Natural killer cell (primary cell): Measurements from ENCODE around the gene FAM53B. TPM values are rescaled to one million over a fixed set of nuclear protein-coding genes. Genes with fewer than 3 reads are reported as not detected.
"Not testable (repeated sequence)": the region's sequence is repeated elsewhere in the genome, so short reads cannot be mapped to it uniquely, and the experiment has no call there.

ENCODE experiments used
- ATAC-seq, 3 donors: fragments of 150-1000 bp in 2 of 3; fragments of 200-7000 bp in 1 of 3; cut with Tn5 transposase; 1 replicate in 1 of 3; 2 replicates in 2 of 3; pipeline ENCODE4 v1.10.0; 2021; ENCODE audit warnings: mild to moderate bottlenecking in 2 of 3, moderate library complexity in 2 of 3
- DNase-seq, 2 donors: peaks; one replicate each; pipeline versions ENCODE4 v3.0.0 to v3.0.0-alpha.2; 2013 to 2021; ENCODE audit warnings: mixed read lengths in 1 of 2
- H3K27ac ChIP-seq: one replicate; pipeline ENCODE4 v1.5.1; 2013; ENCODE audit warnings: mild to moderate bottlenecking, low read length
- H3K27me3 ChIP-seq: one replicate; pipeline ENCODE4 v1.6.1; 2013; ENCODE audit warnings: low read length; ENCODE audit not compliant: control insufficient read depth, insufficient read depth
- H3K36me3 ChIP-seq: one replicate; pipeline ENCODE4 v1.6.1; 2013; ENCODE audit warnings: low read length; ENCODE audit not compliant: control insufficient read depth, insufficient read depth
- H3K4me1 ChIP-seq: one replicate; pipeline ENCODE4 v1.6.1; 2013; ENCODE audit warnings: low read length; ENCODE audit not compliant: control insufficient read depth, insufficient read depth
- H3K4me3 ChIP-seq: one replicate; pipeline ENCODE4 v1.5.1; 2013; ENCODE audit warnings: low read length
- H3K9me3 ChIP-seq: one replicate; pipeline ENCODE4 v1.6.1; 2013; ENCODE audit warnings: low read length; ENCODE audit not compliant: control insufficient read depth, insufficient read depth
- H3K27ac Mint-ChIP-seq, 2 donors: one replicate each; pipeline ENCODE4 v1.8.0; 2022; ENCODE audit warnings: mild to moderate bottlenecking in 2 of 2, mixed read lengths in 2 of 2, moderate library complexity in 1 of 2
- H3K27me3 Mint-ChIP-seq, 2 donors: one replicate each; pipeline ENCODE4 v1.8.0; 2022; ENCODE audit warnings: low read depth in 2 of 2, mixed read lengths in 2 of 2
- H3K36me3 Mint-ChIP-seq: one replicate; pipeline ENCODE4 v1.8.0; 2022; ENCODE audit warnings: mixed read lengths
- H3K4me1 Mint-ChIP-seq, 2 donors: one replicate each; pipeline ENCODE4 v1.8.0; 2022; ENCODE audit warnings: mixed read lengths in 2 of 2
- H3K4me3 Mint-ChIP-seq: one replicate; pipeline ENCODE4 v1.8.0; 2022; ENCODE audit warnings: mild to moderate bottlenecking, moderate library complexity, mixed read lengths
- H3K9me3 Mint-ChIP-seq, 2 donors: one replicate each; pipeline ENCODE4 v1.8.0; 2022; ENCODE audit warnings: mixed read lengths in 2 of 2
- CTCF ChIP-seq: fragments of 200-600 bp; IDR thresholded peaks from one replicate; pipeline ENCODE4 v1.8.0; 2022; ENCODE audit warnings: antibody characterized with exemption
- WGBS: methylation state at CpG from one replicate; pipeline ENCODE4 v1.1.7; 2013; ENCODE audit warnings: missing lambda C conversion rate; ENCODE audit not compliant: insufficient coverage; 5-methylcytosine and 5-hydroxymethylcytosine counted together
- intact Hi-C: fragments of 100-400 bp; cut with micrococcal nuclease; formaldehyde crosslinking; loops from one replicate; pipeline ENCODE4 v1.14.2; 2022
- total RNA-seq, 4 donors: library from RNA; stranded (reverse); fragments of 120-200 nt in 1 of 4; gene quantifications; one replicate each; pipeline versions ENCODE4 v1.2.3 to v1.2.4, GENCODE V29; 2013 to 2022

The FAM53B gene
- total RNA-seq, 3 donors from 2014 or later (not counting 1 experiment from before 2014, with no cell fraction given) = 77.4 to 172 (median 121) TPM

- DNase-seq (no peak), ATAC-seq (peak in 1 of 3 donors; percentile 11)
- H3K9me3 Mint-ChIP-seq = no peaks in the 10 kb centered on the region
- WGBS = 46% methylated on average over 15 of the region's 15 CpGs
- no peaks in the 10 kb centered on the region for H3K36me3 ChIP-seq
- no peaks in the 10 kb centered on the region for H3K9me3 ChIP-seq
- no peak overlapping the region for H3K4me3 ChIP-seq
- H3K4me1 Mint-ChIP-seq = peaks cover 5 to 6% of the 10 kb centered on the region in 2 donors
- H3K27me3 ChIP-seq = no peaks in the 10 kb centered on the region
- H3K27ac ChIP-seq = no peak overlapping the region
- H3K27me3 Mint-ChIP-seq = no peaks in the 10 kb centered on the region
- peaks cover 5% of the 10 kb centered on the region for H3K4me1 ChIP-seq
- H3K36me3 Mint-ChIP-seq = no peaks in the 10 kb centered on the region
- no peak overlapping the region for H3K27ac Mint-ChIP-seq
- intact Hi-C loops = no loop called here
- H3K4me3 Mint-ChIP-seq = no peak overlapping the region
- no peak for TF ChIP-seq CTCF
Observed at GRCh38 chr10:124588736-124589490, 155.3 kb downstream of the FAM53B start.

- not testable (repeated sequence) for H3K36me3 Mint-ChIP-seq, H3K27ac Mint-ChIP-seq
Observed at GRCh38 chr10:124588341-124588735, 155.8 kb downstream of the FAM53B start.

GRCh38 chr10:124587811-124588211 lies 156.4 kb downstream of the FAM53B start:
- no peak overlapping the region for H3K27ac ChIP-seq
- TF ChIP-seq CTCF = no peak
- H3K27ac Mint-ChIP-seq = no peak overlapping the region
- H3K4me3 ChIP-seq = no peak overlapping the region
- H3K9me3 ChIP-seq = no peaks in the 10 kb centered on the region
- H3K4me3 Mint-ChIP-seq = no peak overlapping the region
- H3K9me3 Mint-ChIP-seq = no peaks in the 10 kb centered on the region
- intact Hi-C loops = no loop called here
- 88% methylated on average over 11 of the region's 11 CpGs for WGBS
- H3K4me1 ChIP-seq = peaks cover 5% of the 10 kb centered on the region
- no peaks in the 10 kb centered on the region for H3K27me3 ChIP-seq
- ATAC-seq (no peak), DNase-seq (no peak)
- no peaks in the 10 kb centered on the region for H3K36me3 Mint-ChIP-seq
- H3K36me3 ChIP-seq = no peaks in the 10 kb centered on the region
- peaks cover 6 to 9% of the 10 kb centered on the region in 2 donors for H3K4me1 Mint-ChIP-seq
- H3K27me3 Mint-ChIP-seq = no peaks in the 10 kb centered on the region

More at GRCh38 chr10:124588341-124588735, 155.8 kb downstream of the FAM53B start:
- H3K36me3 ChIP-seq, H3K4me3 Mint-ChIP-seq, DNase-seq, H3K27ac ChIP-seq, H3K4me1 ChIP-seq, H3K27me3 Mint-ChIP-seq, H3K9me3 ChIP-seq, intact Hi-C loops, H3K27me3 ChIP-seq, H3K9me3 Mint-ChIP-seq, H3K4me1 Mint-ChIP-seq, H3K4me3 ChIP-seq, ATAC-seq: not testable (repeated sequence)
- whole genome bisulfite sequencing = 93% methylated on average over 6 of the region's 6 CpGs

- ATAC-seq = no peak
- no peak overlapping the region for H3K4me3 Mint-ChIP-seq
Observed at GRCh38 chr10:124586142-124586541, 158.0 kb downstream of the FAM53B start.

More at GRCh38 chr10:124586142-124586541, 158.0 kb downstream of the FAM53B start:
- no peak for DNase-seq
- intact Hi-C loops = no loop called here
- H3K27ac ChIP-seq = no peak overlapping the region
- Mint-ChIP-seq H3K27ac (no peak overlapping the region), H3K27me3 (no peaks in the 10 kb centered on the region), H3K36me3 (no peaks in the 10 kb centered on the region), H3K4me1 (peaks cover 6 to 9% of the 10 kb centered on the region in 2 donors), H3K9me3 (no peaks in the 10 kb centered on the region)
- H3K4me1 ChIP-seq = peaks cover 5% of the 10 kb centered on the region
- H3K4me3 ChIP-seq = no peak overlapping the region
- no peaks in the 10 kb centered on the region for H3K27me3 ChIP-seq
- 98% methylated on average over 2 of the region's 3 CpGs for WGBS
- H3K9me3 ChIP-seq = no peaks in the 10 kb centered on the region
- H3K36me3 ChIP-seq = no peaks in the 10 kb centered on the region
- no peak for TF ChIP-seq CTCF
